ENCODE measurements around the gene ZNF519. TPM values are rescaled to one million over a fixed set of nuclear protein-coding genes. Genes with fewer than 3 reads are reported as not detected.

ZNF519 gene
- total and polyA plus RNA-seq, 11 donors: 0.97 to 6.3 (median 2.5) TPM

- no peak for ATAC-seq
- Histone ChIP-seq H3K4me1 (peaks cover 0 to 3% (median 0%) of the 10 kb centered on the region in 12 donors), H3K36me3 (no peaks in the 10 kb centered on the region), H3K27ac (no peak overlapping the region), H3K4me3 (no peak overlapping the region), H3K27me3 (no peaks in the 10 kb centered on the region), H3K9me3 (no peaks in the 10 kb centered on the region)
- no peak for TF ChIP-seq CTCF (IDR thresholded peaks at IDR 0.05)
- TF ChIP-seq POLR2A (IDR thresholded peaks at IDR 0.05): no peak
- 80 to 92% (median 91%) methylated on average over 9 to 10 of the region's 10 CpGs for WGBS, 4 donors
- intact Hi-C loops (cut with DNase I): loop anchor here in 4 of 10 donors (5.0 to 10.0 kb wide), 3 partner anchors 262 to 267 kb away; partner anchors contain the start of gene MC5R (in 3 of the 4)
- peak in 1 of 5 donors; percentile 62 for DNase-seq
These were observed 42.5 kb downstream of the ZNF519 start for GRCh38 chr18:14089781-14090180.

GRCh38 chr18:14089191-14089590, 43.0 kb downstream of the ZNF519 start:
- 93 to 96% (median 94%) methylated on average over 2 of the region's 2 CpGs for WGBS, 4 donors
- Histone ChIP-seq H3K36me3 (no peaks in the 10 kb centered on the region), H3K4me3 (no peak overlapping the region), H3K9me3 (no peaks in the 10 kb centered on the region), H3K27ac (no peak overlapping the region), H3K4me1 (peaks cover 0 to 3% (median 0%) of the 10 kb centered on the region in 12 donors), H3K27me3 (no peaks in the 10 kb centered on the region)
- DNase-seq (no peak), ATAC-seq (no peak)
- TF ChIP-seq POLR2A (IDR thresholded peaks at IDR 0.05) (no peak), CTCF (IDR thresholded peaks at IDR 0.05) (no peak)
- intact Hi-C loops (cut with DNase I): loop anchor here in 4 of 10 donors (5.0 to 10.0 kb wide), 3 partner anchors 262 to 267 kb away; partner anchors contain the start of gene MC5R (in 3 of the 4)

GRCh38 chr18:14086458-14087231, 45.6 kb downstream of the ZNF519 start:
- H3K36me3 ChIP-seq: no peaks in the 10 kb centered on the region
- TF ChIP-seq CTCF (IDR thresholded peaks at IDR 0.05) (peak; percentile 35 to 67 (median 55)), POLR2A (IDR thresholded peaks at IDR 0.05) (no peak)
- H3K27me3 ChIP-seq: no peaks in the 10 kb centered on the region
- no peaks in the 10 kb centered on the region for H3K9me3 ChIP-seq
- no peak for DNase-seq
- H3K4me1 ChIP-seq: peaks cover 0 to 3% (median 0%) of the 10 kb centered on the region in 12 donors
- peak in 3 of 4 donors; percentile 39 to 64 (median 52) for ATAC-seq
- no peak overlapping the region for H3K27ac ChIP-seq
- H3K4me3 ChIP-seq: no peak overlapping the region
- 32 to 39% (median 33%) methylated on average over 9 of the region's 9 CpGs for WGBS, 4 donors
- intact Hi-C loops (cut with DNase I): loop anchor here in 9 of 10 donors (1.0 to 10.0 kb wide), 5 partner anchors 259 to 264 kb away; partner anchors contain the start of gene MC5R (in 8 of the 9)

- peaks cover 0 to 3% (median 0%) of the 10 kb centered on the region in 12 donors for H3K4me1 ChIP-seq
- no peaks in the 10 kb centered on the region for H3K9me3 ChIP-seq
- peak in 2 of 4 donors; percentile 11 to 27 for ATAC-seq
- H3K36me3 ChIP-seq: no peaks in the 10 kb centered on the region
- no peaks in the 10 kb centered on the region for H3K27me3 ChIP-seq
- TF ChIP-seq POLR2A (IDR thresholded peaks at IDR 0.05): no peak
- TF ChIP-seq CTCF (IDR thresholded peaks at IDR 0.05): no peak
- no peak for DNase-seq
- H3K27ac ChIP-seq: no peak overlapping the region
- no peak overlapping the region for H3K4me3 ChIP-seq
- 83 to 92% (median 90%) methylated on average over 9 of the region's 9 CpGs for WGBS, 4 donors
- intact Hi-C loops (cut with DNase I): loop anchor here (1.0 to 10.0 kb wide), 5 partner anchors 259 to 264 kb away; partner anchors contain the start of gene MC5R (in 9 of the 10)
These were observed 46.3 kb downstream of the ZNF519 start for GRCh38 chr18:14085770-14086457.
